HG02852 (cell line): ENCODE results near the gene TRAIP.
"Not testable (repeated sequence)": the region's sequence is repeated elsewhere in the genome, so short reads cannot be mapped to it uniquely, and the experiment has no call there.

Experiments
- ATAC-seq: cut with Tn5 transposase; IDR thresholded peaks from one replicate; pipeline ENCODE4 v1.9.1; 2021; ENCODE audit warnings: mild to moderate bottlenecking, moderate library complexity; ENCODE audit not compliant: unreplicated experiment

Gene TRAIP

GRCh38 chr3:49831341-49831740, 25.0 kb downstream of the TRAIP start:
- ATAC-seq, result no peak

DNA sequence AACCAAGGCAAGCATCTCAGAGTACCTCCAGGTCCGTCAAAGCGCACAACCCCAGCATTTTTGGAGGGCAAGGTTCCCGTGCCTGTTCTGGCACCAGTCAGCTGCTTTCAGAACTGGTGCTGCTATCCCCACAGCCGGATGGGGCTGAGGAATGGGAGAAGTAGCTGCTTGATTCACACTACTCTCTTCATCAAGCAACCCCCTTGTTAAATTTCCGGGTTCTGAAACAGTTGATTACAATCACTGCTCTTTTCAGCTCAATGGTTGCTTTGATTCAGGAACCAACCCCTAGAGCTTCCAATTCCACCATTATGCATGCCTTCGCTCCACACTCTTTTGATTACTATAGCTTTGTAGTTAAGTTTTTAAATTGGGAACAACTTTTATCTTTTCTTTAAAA, 30.3 kb downstream of the TRAIP start:
- ATAC-seq, result no peak

DNA sequence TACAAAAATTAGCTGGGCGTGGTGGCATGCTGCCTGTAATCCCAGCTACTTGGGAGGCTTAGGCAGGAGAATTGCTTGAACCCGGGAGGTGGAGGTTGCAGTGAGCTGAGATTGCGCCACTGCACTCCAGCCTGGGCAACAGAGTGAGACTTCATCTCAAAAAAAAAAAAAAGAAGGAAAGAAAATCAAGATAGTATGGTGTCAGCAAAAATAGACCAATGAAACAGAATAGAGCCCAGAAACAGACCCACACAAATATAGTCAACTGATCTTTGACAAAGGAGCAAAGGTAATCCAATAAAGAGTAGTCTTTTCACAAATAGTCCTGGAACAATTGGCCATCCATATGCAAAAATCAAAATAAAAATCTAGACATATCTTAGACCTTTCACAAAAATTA, 33.2 kb downstream of the TRAIP start:
- ATAC-seq, result not testable (repeated sequence)

DNA sequence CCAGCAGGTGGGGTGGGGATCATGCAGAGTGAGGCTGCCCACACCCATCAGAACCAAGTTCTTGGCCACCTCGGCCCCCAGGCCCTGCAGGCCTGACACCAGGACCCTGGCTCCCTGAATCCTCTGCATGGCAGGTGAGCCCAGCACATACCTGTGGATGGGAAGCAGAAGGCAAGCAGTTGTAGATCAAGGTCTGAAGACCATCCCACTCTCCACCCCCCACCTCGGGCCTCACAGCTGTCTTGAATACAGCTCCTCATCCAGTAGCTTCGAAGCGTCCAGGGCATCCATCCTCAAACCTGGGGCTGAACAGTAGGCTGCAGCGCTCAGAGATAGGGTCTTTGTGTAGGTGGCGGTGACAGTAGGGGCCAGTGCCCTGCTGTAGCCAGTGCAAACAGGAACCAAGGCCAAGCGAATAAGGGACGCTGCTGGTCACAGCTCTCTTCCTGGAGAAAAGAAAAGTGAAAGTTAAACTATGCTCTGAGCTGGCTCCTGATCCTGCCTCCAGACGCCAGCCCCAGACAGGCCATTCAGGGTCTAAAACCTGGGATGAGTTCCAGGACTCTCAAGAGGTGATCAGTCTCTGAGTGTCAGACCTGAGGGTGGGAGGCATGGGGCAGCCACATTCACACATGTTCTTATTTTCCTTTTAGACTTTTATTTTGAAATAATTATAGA, 42.7 kb downstream of the TRAIP start, which contains the start of gene UBA7:
TSS of gene UBA7 (minus strand) at position 457 of the 678 bp plus-strand sequence. CDS start at position 291, 166 bp downstream.
- ATAC-seq, result peak; percentile 70

DNA sequence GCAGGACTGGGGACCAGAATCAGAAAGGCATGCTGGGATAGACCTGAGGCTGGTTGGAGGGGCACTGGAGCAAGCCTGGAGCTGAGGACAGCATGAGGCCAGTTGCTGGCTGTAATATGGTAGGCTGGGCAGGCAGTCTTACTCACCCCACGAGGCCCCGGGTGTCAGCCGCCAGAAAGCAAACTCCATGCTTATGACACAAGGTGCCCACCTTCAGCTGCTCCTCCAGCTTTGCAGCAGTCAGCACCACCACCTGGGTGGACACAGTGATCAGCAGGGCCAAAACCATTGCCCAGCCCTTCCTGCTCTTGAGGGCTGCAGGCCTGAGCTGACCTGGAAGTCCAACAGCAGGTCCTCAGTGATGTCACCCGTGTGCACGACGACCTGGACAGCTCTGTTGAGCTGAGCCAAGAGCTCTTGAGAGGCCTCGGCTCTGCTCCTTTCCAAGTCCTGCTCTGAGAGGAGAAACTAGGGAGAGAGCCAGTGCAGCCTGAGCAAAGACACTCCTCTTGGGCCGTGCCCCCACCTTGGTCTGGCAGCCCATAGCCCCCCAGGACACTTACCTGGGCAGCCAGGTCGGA, 43.4 kb downstream of the TRAIP start:
- ATAC-seq, result no peak

DNA sequence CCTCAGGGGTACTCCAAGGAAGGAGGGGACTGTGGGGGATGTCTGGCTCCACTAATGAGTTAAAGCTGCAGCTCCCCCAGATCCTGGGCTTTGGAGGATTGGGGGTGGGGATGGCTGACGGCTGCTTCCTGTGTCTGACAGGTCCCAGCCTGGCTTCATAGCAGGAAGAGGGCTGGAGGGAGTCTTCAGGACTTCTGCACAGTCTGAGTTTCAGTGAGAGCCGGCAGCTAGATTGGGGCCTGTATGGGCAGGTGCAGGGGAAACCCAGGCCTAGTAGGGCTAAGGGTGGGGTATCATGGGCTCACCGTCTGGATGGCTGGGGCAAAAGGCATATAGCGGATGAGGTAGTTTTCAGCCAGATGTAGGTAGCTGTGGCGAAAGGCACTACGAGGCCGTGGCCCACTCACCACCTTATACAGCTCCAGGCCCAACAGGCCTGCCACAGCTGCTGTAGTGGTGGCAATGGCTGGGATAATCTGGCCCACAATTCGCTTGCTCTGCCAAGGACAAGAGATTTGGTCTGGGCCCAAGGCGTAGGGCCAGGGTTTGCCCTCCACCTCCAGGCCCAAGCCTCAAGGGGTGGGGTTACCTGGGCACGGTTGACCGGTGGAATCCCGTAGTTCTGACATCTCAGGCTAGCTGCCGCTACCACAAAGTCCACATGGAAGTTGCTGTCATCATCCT, 48.8 kb downstream of the TRAIP start:
- no peak for ATAC-seq

- ATAC-seq, result no peak
Measured at GRCh38 chr3:49806850-49807249, 49.5 kb downstream of the TRAIP start.

- ATAC-seq, result no peak
Measured at GRCh38 chr3:49805897-49806701, 50.3 kb downstream of the TRAIP start.

DNA sequence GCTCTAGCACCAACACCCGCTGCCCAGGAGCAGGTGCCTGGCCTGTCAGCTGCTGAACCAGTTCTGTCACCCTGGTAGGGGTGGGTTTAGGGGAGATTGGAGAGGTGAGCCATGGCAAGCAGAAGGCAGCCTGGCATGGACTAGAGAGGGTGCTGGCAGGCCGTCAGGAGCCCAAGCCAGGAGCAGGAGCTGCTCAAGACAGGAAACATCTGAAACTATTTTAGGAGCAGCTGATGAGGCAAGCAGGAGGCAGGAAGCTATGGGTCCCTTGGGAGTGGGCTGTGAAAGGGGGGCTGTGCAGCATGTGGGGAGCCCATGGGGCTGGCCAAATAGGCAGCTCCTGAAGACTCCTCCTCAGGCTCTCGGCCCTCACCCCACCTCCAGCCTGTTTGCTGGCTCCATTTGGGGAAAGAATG, 51.0 kb downstream of the TRAIP start:
- ATAC-seq, result no peak

GRCh38 chr3:49804141-49805041, 52.0 kb downstream of the TRAIP start:
- no peak for ATAC-seq

GRCh38 chr3:49803465-49804140, 52.8 kb downstream of the TRAIP start:
- no peak for ATAC-seq

GRCh38 chr3:49802719-49803464, 53.5 kb downstream of the TRAIP start, which contains the start of gene INKA1:
Gene INKA1 (plus strand): TSS chr3:49803261. CDS start chr3:49803393, 132 bp downstream.
- peak; percentile 68 for ATAC-seq

- ATAC-seq, result no peak
Measured at GRCh38 chr3:49801160-49801559, 55.2 kb downstream of the TRAIP start.

- no peak for ATAC-seq
Measured at GRCh38 chr3:49799761-49800160, 56.6 kb downstream of the TRAIP start, which contains the start of gene CDHR4. Gene CDHR4 (minus strand): TSS chr3:49799873. CDS start chr3:49799812, 61 bp downstream.

- ATAC-seq, result no peak
Measured at GRCh38 chr3:49799105-49799504, 57.3 kb downstream of the TRAIP start.

- no peak for ATAC-seq
Measured at GRCh38 chr3:49794926-49795905, 61.1 kb downstream of the TRAIP start.

DNA sequence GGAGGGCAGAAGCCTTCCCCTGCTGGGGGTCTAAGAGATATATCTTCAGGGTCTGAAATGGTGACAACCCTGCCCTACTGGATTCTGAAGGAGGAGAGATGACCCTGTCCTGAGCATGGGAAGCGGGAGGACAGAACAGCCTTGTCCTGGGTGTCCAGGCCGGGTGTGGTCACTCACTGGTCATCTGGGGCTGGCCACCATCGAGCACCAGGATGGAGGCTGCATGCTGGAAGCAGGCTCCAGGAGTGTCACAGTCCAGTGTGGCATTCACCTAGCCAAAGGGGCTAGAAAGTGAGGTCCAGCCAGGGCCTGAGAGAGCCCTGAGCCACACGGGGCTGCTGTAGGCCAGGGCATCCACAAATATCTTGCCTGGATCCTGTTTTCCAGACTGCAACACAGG, 61.9 kb downstream of the TRAIP start:
- no peak for ATAC-seq
